Fibroblast of mammary gland (primary cell): ENCODE measurements around the gene CDC42EP4.

Experiments
- DNase-seq: peaks from one replicate; pipeline ENCODE4 v3.0.0-alpha.2; 2010; ENCODE audit warnings: low read depth
- H3K4me3 ChIP-seq: 2 replicates; pipeline ENCODE4 v1.5.1; 2011; ENCODE audit warnings: low read depth, mild to moderate bottlenecking, low read length, moderate library complexity; ENCODE audit not compliant: control insufficient read depth
- CTCF ChIP-seq: conservative IDR thresholded peaks from 2 replicates; pipeline ENCODE4 v1.5.1; 2011; ENCODE audit warnings: low read depth, low read length, inconsistent platforms; ENCODE audit not compliant: control insufficient read depth, insufficient read depth

Gene CDC42EP4

GRCh38 chr17:73323409-73324159, 11.8 kb upstream of the CDC42EP4 start:
- TF ChIP-seq CTCF = no peak
- DNase-seq = no peak
- H3K4me3 ChIP-seq = no peak overlapping the region

- H3K4me3 ChIP-seq = no peak overlapping the region
- TF ChIP-seq CTCF = no peak
- DNase-seq = no peak
Measured at GRCh38 chr17:73320601-73321264, 8.9 kb upstream of the CDC42EP4 start.

GRCh38 chr17:73319766-73320165, 8.0 kb upstream of the CDC42EP4 start:
- no peak for TF ChIP-seq CTCF
- no peak overlapping the region for H3K4me3 ChIP-seq
- DNase-seq = no peak

GRCh38 chr17:73318836-73319235, 7.0 kb upstream of the CDC42EP4 start:
- no peak for TF ChIP-seq CTCF
- DNase-seq = no peak
- H3K4me3 ChIP-seq = no peak overlapping the region

GRCh38 chr17:73318427-73318813, 6.6 kb upstream of the CDC42EP4 start:
- TF ChIP-seq CTCF = no peak
- H3K4me3 ChIP-seq = no peak overlapping the region
- no peak for DNase-seq

- TF ChIP-seq CTCF = no peak
- no peak for DNase-seq
- H3K4me3 ChIP-seq = no peak overlapping the region
Measured at GRCh38 chr17:73317513-73318426, 6.0 kb upstream of the CDC42EP4 start.
